GM18870 (cell line): Measurements from ENCODE around the gene ITPR2.

ENCODE experiments used
- ATAC-seq: cut with Tn5 transposase; IDR thresholded peaks from one replicate; pipeline ENCODE4 v1.9.1; 2021; ENCODE audit warnings: moderate library complexity; ENCODE audit not compliant: unreplicated experiment

Gene ITPR2

DNA sequence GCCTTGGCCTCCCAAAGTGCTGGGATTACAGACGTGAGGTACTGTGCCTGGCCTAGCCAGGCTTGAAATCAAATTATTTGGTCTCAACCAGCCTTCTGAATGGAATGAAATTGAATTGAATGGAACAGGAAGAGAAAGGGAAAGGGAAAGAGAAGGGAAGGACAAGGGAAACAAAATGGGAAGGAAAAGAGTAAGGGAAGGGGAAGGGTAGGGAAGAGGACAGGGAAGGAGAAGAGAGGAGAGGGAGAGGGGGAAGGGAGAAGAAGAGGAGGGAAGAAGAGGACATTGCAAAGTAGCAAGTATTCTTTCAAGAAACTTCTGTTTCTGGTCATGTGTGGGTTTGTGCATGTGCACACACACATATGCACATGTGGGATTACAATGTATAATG, 97.8 kb downstream of the ITPR2 start:
- ATAC-seq, result no peak

DNA sequence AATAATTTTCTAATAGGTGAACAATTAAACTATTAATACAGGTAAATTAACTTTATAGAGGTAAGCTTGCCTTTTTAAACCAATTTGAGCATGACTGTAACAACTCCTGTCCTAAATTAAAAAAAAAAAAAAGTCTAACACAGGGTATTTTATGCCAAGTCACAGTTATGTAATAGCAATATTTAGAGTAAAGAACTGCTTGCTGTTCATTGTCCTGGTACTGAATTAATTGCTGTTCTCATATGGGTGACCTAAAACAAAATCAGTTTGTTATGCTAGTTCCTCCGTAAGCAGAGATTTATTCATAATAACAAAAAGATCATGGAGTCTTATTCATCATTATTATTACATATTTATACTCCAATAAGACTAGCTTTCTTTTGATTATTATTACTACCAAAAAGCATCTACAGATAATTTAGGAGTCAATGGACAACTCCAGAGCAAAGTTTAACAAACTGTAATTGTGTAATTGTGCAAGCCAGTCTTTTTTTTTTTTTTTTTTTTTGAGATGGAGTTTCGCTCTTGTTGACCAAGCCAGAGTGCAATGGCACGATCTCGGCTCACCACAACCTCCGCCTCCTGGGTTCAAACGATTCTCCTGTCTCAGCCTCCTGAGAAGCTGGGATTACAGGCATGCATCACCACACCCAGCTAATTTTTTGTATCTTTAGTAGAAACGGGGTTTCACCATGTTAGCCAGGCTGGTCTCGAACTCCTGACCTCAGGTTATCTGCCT, 98.3 kb downstream of the ITPR2 start:
- ATAC-seq, result no peak

DNA sequence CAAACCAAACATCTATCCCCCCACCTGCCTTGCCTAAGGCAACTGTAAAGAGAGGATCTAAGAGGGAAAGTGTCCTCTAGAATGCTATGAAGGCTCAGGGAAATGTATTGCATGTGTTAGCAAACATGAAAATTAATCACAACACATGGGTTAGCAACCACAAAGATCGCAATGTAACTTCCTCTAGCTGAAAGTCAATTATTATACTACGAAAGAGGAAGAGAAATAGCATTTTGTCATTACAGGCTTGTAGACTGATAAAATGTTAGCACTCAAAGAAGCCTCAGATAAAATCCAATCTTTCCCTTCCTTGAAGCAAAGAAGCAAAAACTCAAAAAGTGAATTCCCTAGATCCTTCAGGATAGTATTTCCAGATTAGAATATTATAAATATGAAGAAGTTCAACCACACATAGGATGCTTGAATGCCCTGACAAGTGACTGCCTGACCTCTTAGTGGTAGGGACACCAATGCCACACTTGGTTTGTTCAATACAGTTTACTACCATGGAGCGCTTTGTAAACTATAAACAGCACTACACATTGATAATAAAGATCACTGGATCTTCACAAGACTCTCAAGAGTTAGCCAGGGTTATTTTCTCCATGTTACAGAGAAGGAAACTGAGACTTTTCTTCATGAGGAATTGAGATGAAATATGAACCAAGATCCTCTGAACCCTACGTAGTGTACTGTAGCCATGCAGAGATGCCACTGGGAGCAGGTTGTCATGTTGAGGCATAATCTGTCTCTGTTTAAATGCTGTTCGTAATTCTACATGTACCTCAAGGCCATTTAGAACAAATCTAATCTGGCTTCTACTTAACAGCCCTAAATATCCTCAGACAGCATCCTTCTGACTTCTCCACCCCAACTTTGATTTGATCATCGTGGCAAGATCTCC, 100.7 kb downstream of the ITPR2 start:
- peak; percentile 55 for ATAC-seq

DNA sequence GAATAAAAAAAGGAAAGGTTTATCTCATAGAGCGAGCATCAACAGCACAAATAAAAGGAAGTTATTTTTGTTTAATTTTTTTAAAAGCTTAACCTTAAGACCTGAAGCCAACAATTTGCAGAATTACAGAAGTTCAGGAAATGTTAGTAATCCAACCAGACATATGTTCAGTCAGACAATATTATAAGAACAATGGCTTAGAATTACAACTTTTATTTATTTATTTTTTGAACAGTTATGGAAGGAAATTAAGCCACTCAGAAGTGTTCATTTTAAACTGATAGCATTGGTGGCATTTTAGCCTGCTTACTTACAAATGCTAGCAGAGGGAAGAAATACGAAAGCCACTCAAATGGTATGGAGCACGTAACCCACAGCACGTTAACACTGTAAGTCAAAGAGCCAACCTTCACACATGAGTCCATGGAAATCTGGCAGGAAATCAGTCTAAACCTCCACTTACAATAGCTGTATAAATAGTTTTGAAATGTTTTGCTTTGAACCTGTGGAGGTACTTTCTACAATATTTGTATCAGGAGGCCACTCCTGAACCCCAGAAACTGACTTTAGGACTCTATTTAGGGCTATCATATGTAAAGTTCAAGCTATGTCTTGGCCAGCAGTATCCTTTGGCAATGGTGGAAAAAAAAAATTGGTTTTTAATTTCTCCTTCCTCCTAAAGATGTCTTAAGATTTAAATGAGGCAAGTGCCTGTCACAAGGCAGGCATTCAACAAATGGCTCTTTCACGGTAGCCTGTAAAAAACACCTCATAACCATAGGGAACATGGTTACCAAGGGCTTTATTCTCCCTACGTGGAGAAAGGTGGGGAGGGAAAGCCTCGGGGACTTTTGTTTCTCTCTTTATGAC, 102.3 kb downstream of the ITPR2 start:
- ATAC-seq, result no peak

DNA sequence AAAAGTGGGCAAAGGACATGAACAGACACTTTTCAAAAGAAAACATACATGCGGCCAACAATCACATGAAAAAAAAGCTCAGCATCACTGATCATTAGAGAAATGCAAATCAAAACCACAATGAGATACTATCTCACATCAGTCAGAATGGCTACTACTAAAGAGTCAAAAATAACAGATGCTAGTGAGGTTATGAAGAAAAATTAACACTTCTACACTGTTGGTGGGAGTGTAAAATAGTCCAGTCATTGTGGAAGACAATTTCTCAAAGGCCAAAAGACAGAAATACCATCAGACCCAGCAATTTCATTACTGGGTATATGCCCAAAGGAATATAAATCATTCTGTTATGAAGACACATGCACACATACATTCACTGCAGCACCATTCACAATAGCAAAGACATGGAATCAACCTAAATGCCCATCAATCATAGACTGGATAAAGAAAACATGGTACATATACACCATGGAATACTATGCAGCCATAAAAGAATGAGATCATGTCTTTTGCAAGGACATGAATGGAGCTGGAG, 103.8 kb downstream of the ITPR2 start:
- ATAC-seq, result peak; percentile 56

- ATAC-seq, result peak; percentile 37
Measured at GRCh38 chr12:26728205-26729050, 104.6 kb downstream of the ITPR2 start.

GRCh38 chr12:26727482-26728204, 105.4 kb downstream of the ITPR2 start:
- no peak for ATAC-seq

- no peak for ATAC-seq
Measured at GRCh38 chr12:26726956-26727355, 106.0 kb downstream of the ITPR2 start.

- ATAC-seq, result no peak
Measured at GRCh38 chr12:26725276-26725916, 107.6 kb downstream of the ITPR2 start.

DNA sequence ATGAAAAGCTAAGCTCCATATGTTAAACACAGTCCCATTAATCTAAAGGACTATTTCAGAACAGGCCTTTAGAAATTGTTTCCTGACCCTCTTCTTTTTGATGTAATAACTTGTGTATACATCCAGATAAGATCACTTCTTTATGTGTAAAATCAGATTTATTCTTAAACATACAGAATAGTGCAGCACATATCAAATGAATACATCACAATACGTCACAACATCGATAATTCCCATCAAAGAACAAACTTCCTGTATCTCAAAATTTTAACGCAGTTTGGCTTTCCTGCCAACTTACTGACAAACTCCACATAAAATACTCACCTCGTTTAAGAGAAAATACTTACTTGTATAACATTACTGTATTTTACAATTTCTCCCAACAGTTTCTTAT, 108.7 kb downstream of the ITPR2 start:
- ATAC-seq, result no peak

GRCh38 chr12:26723379-26724308, 109.3 kb downstream of the ITPR2 start:
- ATAC-seq, result no peak

DNA sequence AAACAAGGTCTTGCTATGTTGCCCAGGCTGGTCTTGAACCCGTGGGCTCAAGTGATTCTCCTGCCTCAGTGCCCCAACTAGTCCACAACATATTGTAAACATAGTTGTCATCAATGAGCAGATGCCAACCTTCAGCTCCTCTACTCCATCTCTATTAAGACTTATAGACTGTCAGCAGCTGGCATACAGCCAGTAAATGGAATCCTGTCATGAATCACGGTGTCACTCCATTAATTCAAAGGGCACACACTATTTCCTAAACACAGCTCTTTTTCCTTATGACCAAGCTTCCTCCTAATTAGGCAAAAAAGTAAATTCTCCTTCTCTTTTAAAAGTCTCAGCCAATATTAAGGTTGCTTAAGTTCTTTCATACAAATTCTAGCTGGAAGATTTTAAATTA, 111.2 kb downstream of the ITPR2 start:
- ATAC-seq, result no peak

DNA sequence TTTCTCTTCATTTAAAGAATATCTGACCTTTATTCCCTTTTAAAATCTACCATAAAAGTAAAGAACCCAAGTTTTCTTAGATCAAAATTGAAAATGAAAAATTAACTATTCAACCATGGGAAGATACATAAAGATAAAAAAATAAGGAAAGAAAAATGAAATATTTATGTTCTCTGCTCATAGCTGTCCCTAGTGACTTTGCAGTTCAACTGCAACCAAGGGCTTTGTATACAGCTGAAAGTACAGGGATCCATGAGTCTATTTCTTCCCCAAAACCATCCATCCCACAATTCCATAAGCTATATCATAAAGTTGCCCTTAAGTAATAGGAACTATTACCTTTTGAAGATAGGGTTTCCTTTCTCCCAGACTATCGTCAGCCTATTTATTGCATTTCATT, 113.1 kb downstream of the ITPR2 start:
- ATAC-seq, result no peak

DNA sequence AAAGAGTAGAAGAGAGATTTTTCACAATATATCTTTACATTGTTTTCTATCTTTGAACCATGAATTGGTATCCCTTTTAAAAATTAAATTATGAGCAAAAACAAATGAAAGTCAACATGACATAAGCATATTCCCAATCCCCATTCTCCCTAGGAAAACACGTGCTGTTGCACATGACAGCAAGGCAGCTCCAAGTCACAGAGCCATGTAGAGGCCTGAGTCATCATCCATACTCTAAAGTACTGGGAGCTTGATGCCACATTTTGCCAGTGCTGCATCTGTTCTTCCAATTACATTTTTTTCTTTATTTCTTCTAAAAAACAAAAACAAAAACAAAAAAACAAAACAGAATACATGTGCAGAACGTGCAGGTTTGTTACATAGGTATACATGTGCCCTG, 115.2 kb downstream of the ITPR2 start:
- ATAC-seq, result no peak

DNA sequence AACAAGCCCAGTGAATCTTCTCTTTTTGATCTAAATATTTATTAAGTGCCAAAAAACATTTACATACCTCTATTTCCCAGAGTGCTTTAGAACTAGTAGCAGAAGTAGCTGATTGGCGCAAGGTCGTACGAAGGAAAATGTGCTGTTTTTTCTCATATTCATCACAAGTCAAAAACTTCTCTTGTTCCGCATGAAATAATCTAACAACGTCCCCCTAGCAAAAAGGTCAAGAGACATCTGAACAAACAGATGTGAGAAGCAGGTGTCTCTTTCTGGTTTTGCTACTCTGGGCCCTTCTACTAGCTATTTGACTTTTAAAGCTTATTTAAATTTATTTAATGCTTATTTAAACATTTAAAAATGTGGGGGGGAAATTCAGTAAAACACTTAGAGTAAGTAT, 117.8 kb downstream of the ITPR2 start:
- ATAC-seq, result no peak

DNA sequence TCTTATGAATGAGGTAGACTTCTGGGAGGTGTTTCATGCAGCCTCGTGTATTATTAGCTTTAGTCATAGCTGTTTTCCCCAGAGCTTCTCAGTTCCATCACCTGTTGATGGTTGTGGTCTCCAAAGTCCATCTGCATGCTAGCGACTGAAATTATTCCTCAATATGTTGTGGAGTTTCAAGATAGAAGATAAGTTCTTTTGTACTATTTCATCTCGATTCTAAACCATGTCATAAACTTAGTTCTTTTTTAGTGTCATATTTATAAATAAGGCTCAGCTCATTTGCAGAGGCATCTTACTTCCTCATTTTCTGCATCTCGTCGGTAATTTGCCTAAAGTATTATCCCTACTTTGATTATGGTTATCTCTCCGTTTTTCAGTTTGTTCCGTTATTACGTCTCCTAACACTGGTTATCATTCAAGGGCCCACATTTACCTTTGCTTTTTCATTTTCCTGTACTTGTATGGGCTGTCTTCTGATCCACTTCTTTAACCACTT, 119.1 kb downstream of the ITPR2 start:
- ATAC-seq, result peak; percentile 74

DNA sequence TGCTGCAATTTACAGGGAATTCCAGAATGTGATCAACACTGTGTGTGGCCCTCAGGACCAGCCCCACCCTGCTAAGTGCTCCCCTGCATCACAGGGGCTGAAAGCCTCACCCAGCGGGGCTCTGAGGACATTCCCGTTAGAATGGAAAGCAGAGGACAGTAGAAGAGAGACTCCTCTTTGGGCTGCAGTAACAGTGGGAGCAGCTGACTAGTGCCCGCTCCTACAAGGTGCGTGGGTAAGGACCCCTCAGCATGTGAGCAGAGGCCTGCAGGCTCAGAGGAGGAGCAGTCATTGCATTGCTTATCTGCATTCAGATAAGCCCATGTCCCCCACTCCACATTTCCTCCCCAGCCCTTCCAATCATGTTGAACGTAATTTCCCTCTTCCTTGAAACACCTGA, 120.1 kb downstream of the ITPR2 start:
- ATAC-seq, result no peak

GRCh38 chr12:26711569-26711968, 121.4 kb downstream of the ITPR2 start:
- ATAC-seq, result no peak
